NCI-H524 (cell line): ENCODE results near the gene LRRTM3.

Experiments used
- DNase-seq, 2 experiments: peaks; one replicate each; lab custom pipeline; 2025; lab: John Stamatoyannopoulos, UW

LRRTM3 gene

GRCh38 chr10:67127441-67127840 lies 201.6 kb downstream of the LRRTM3 start:
- DNase-seq = no peak

- no peak for DNase-seq
These were observed 214.8 kb downstream of the LRRTM3 start for GRCh38 chr10:67140641-67141040.

DNA sequence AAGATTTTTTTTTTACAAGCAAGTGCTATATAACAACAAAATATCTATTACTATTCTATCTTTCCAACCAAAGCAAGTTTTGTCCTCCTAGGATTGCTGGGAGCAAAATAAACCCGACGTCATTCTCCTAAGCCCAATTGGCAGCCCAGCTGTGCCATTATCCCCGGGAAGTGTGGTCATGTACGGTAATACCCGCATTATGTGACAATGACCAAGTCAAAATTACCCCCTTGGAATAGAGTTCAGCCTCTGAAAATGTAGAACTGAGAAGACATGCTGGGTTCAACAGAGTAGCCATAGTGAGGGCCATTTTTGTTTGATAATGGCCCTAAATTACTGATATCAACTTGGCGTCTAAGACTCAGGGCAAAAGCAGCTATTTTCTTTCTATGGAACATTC lies 215.5 kb downstream of the LRRTM3 start:
- no peak for DNase-seq

- no peak for DNase-seq
These were observed 218.7 kb downstream of the LRRTM3 start for GRCh38 chr10:67144530-67144929.
